CD4-positive, alpha-beta T cell treated with Interleukin-12 subunit alpha and Interleukin-12 subunit beta, for 1 hour (primary cell): Measurements from ENCODE around the gene HDAC9.

Experiments used
- DNase-seq: peaks from one replicate; pipeline ENCODE4 v3.0.0-alpha.2; 2020

HDAC9 gene

DNA sequence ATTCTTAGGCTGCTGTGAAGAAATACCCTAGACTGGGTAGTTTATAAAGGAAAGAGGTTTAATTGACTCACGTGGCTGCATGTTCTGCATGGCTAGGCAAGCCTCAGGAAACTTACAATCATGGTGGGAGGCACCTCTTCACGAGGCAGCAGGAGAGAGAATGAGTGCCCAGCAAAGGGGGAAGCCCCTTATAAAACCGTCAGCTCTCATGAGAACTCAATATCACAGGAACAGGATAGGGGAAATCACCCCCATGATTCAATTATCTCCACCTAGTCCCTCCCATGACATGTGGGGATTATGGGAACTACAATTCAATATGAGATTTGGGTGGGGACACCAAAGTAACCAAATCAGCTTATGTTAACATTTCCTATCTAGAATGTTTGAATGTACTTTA is 362.7 kb downstream of the HDAC9 start:
- no peak for DNase-seq

DNA sequence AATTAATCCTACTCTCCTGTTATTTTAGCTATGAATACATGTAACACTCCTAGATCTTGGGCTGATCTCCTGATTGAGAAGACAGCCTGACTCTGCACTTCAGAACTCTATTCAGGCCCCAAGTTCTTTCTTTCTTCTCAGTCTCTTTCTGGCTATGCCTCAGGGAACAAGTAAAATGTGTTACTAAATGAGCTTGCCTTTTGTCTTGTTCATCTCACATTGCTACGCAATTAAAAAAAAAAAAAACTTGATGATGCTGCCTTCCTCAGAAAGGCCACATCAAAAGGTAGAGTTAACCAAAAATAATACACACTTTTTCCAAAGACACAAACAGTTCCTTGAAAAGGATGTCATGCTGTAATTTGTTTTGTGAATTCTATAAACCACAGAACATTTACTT is 363.8 kb downstream of the HDAC9 start:
- DNase-seq: no peak

DNA sequence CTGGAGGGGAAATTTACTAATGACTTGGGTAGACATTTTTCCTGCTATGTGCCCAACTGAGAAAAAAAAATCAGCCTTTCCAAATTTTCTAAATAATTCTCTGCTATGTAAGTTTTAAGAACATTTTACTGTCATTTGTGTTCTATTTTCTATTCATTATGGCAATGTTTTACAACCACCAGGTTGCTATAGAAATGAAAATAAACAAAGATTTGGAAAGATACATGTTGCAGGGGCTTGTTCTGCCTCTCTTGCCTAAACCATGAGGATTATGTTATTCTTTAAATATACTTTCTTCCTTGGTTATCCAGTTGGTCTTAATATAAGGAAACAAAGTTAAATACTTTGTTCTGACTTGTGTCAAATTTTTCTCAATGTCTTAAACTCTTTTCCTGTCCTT is 364.7 kb downstream of the HDAC9 start:
- no peak for DNase-seq

DNA sequence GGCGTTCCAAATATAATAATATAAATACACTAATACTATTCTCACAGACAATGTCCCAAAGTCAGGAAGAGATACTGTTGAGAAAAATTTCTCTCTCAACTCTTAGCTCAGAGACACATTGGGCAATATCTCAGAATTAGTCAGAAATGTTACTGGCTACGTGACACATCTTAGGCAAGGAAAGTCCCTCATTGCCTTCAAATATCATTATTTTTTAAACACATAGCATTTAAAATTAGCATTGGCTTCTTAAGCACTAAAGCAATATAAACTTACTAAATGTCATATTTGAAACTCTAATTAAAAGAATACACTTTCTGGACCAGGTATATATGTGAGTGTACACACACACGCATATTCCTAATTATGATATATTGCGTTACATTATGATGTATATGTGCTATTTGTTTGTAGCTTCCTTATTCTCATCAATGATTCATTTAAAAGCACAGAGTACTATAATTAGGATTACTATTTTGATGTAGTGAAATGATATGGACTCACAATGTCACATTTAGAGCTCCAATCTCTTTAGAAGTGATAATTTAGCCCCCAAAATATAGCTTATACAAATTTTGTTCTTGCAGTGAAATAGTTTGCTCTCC is 366.1 kb downstream of the HDAC9 start:
- no peak for DNase-seq

DNA sequence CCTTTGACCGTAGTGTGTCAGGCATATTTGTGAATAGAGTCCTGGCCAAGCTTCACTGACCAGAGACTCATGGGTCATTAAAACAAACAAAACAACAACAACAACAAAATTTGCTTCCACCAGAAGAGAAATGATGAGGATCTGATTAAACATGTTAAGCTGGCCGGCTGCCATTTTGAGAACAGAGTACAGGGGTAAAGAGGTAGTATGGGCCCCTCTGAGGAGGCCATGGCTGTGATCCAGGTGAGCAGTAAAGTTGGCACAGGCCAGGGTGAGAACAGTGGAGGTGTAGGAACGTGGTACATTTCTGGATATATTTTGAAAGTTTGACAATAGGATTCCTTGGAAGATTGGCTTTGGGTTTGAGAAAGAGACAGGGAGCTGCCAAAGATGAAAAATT is 369.4 kb downstream of the HDAC9 start:
- DNase-seq: no peak

DNA sequence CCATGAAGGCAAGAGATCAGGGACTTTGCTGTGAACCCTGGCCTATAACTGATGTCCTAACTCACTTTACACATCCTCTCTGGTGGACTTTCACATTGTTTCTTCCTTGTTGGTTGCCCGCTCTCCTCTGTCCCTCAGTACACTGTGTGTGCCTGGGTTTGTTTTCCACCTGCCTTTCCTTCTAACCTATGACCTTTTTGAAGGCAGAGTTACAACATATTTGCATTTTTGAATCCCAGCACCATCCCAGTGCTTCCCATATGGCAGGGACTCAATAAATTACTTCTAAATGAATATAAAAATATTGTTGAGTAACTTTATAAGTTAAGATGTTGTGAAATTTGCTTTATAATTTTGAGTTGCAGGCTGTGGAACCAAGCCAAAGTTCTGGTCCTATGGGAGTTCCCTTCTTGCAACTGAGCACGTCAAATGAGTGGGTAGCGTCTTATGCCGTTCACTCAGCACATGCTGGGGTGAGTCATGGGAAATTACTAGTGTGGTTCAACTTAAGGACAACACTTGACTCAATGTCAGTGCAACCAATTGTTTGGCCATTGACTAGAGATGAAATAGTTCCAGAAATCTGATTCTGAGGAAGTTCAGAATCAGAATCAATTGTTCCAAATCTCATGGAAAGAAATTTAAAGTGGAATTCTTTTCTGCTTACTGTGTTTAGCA is 370.9 kb downstream of the HDAC9 start:
- no peak for DNase-seq

DNA sequence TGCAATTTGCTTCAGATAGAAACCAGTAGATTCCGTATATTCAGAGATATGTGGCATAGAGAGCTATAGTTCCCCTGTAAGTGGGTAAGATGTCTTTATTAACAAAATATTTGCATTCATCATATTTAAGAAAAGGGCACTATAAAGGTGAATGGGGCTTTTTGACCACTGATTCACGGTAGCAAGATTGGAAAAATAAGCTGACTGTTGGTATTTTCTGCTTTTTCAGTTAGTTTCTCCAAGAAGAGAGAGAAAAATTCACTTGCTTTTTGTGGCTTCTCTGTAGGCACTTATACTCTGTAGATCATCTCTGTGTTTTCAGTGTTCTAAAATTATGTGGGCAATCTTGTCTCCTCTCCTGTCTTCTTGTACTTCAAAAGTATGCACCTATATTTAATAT is 376.8 kb downstream of the HDAC9 start:
- DNase-seq: no peak

DNA sequence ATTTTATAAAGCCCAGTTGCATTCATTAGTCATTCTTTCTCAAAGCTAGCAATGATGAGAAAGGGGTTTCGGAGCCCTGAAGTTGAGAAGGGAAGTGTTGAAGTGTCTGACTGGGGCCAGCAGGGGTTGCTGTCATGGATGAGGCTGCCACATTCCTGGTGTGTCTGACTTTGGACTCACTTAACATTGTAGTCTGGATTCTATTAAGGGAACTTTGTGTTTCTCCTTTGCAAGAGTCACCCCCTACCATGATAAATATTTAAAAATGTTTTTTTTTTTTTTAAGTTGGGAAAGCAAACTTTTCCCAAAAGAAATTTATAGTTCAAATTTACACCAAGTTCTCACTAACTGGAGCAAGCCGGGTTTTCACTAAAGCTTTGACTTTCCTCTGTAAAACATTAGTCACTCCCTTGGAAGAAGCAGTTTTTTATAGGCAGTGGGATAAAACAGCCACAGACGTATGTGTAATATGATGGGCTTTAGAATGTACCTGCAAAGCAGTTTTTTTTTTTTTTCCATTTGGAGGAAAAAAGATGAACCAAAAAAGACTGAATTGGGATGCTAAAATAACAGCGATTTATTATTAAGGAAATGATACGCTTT is 378.3 kb downstream of the HDAC9 start:
- no peak for DNase-seq

DNA sequence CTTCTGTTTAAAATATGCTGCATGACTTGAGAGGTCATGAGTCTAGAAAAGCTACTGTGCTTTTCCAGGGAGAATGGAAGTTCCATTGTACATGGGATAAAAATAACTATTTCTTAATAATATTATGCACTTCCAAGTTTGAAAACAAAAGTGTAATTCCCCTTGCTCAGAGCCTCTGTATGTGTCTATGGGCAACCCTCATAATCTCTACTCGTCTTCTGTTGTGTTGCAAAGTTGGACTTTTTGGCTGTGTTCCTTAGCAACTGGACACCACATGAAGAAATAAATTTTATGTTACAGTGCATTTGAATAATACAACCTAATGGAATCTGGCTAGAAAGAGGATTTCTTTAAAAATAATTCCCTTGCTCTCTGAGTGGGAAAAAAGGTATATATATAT is 379.3 kb downstream of the HDAC9 start:
- DNase-seq: no peak

DNA sequence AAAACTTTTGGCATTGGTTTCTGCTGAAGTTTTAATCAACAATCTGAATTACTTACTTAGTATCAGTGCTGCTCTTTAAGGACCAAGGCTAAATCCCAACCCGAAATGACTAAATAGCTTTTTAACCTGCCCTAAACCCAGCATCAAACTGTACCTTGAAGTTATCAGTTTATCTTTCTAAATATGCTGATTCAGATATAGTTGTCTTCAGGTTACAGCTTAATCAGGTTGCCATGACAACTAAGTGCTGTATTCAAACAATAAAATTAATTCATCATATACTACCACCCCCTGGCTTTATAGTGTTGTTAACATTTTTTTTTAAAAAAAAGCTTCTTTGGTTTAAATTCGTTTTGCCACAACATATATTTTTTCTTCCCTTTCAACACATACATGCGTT is 382.3 kb downstream of the HDAC9 start:
- no peak for DNase-seq

DNA sequence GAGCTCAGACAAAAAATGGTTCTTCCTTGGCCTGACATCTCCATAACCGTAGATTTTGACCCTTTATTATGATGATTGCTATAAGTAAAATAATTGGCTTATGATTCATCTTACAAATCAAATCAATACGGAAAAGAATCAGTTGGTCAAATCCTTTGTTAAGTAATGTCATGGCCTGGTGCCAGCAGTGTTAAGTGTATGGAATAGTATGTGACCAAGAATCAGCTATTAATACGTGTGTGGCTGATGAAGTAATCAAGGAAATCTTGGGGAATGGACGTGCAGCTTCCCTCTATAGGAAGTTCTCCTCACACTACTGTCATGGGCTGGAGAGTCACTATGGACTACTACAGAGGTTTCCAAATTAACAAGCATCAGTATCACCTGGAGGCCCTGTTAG is 391.3 kb downstream of the HDAC9 start:
- DNase-seq: no peak

DNA sequence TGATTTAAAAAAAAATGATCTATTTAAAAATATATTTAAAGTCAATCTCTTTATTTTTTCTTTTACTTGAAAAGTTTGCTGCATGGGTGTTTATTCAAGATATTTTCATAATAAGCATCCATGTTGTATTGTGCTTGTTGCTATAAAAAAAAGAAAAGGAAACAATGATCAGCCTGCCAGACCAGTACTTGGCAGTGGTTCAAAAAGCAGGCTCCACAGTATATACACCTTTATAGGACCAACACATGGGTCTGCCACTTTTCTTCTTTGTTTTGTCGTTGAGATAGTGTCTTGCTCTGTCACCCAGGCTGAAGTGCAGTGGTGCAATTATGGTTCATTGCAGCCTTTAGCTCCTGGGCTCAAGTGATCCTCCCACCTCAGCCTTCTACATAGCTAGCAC is 393.9 kb downstream of the HDAC9 start:
- no peak for DNase-seq

DNA sequence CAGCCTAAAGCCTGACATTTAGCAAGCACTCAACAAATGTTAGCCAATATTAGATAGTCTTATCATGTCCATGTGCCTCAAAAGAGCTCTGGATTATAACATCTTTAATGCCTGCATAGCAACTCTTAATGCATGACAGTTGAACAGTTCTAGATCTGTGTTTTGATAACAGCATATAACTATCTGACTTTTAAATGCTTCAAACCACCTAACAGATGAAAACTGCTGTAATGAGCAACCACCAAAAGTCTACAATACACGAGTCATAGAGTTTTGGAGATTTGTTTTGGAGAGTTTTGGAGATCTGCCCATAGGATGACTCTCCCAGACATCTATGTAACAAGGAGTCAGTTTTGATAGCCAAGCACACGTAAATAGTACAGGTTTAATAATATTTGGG is 394.6 kb downstream of the HDAC9 start:
- no peak for DNase-seq

DNA sequence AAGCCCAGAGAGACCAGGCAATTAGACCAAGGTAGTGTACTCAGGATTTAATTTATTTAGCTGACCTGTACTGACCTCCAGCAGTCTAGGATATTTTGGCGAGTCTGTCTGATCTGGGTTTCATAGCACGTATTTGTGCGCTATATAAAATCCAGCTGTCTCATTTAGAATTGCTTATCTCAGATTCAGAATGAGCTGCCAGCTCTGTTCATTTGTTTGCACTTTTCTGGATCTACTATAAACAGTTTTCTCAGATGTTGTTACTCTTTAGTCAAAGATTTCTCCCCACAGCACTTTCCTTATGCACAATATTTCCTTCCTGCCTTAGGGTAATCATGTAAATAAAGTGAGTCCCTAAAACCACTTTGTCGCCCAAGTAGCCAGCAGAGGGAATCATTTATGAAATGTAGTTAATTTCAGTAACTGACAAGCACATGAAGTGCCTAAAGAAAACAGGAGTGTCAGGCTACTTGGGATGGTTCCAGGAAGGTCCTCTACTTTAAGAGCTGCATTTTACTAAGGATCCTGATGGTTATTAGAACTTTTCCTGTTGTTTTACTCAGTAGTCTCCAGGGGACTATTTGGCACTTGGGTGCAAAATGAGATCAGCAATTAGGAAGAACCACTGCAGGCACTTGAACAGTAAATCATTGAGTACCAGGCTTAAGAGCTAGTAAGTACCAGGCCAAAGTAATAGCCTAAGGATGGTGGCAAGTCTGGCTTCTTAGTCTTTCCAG is 395.5 kb downstream of the HDAC9 start:
- DNase-seq: no peak

DNA sequence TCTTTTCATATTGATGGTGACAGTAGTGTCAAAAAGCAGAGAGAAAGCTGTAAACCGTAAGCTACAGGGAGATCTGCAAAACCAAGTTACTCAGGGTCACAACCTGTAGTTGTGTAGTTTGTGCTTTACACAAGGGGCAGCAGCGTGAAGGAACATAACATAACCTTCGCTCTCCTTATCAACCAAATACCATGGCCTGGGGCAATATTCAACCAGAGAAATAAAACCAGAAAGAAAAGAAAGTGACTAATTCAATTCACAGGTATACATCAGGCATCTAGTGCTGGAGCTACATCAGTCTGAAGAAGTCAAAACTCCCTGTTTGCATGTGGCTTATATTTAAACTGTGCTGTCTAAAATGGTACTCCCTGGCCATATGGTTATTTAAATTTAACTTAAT is 397.6 kb downstream of the HDAC9 start:
- DNase-seq: no peak

DNA sequence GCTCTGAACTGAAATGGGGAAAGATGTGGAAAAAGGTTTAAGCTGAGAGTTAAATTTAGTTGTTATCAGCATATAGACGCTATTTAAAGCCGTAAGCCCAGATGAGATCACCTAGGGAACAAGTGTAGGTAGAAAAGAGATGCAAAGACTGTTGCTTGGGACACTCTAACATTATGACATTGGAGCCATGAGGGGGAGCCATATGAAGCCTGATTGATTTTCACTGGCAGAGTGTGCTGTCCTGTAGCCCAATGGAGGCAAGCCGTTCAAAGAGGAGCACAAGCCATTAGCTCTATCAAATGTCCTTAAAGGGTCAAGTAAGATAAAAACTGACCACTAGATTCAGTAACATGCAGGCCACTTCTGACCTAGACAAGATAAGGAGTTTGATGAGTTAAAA is 398.6 kb downstream of the HDAC9 start:
- no peak for DNase-seq

DNA sequence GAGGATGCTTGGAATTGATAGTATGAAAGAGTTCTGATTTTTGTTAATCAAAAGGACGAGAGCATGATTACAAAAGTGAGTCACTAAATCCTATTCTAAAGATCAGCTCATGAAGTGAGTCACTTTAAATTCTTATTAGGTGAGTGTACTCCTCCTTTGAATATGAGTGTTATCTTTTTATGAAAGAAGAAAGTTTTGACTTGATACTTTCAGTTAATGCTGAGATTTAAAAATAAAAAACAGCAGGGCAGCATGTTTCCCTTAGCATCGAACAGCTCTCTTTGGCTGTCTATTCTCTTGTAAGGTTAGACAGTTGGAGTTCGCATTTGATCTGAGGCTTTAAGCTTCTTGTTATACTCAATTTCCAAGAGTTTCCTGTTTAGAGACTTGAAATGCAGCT is 399.9 kb downstream of the HDAC9 start:
- DNase-seq: no peak

DNA sequence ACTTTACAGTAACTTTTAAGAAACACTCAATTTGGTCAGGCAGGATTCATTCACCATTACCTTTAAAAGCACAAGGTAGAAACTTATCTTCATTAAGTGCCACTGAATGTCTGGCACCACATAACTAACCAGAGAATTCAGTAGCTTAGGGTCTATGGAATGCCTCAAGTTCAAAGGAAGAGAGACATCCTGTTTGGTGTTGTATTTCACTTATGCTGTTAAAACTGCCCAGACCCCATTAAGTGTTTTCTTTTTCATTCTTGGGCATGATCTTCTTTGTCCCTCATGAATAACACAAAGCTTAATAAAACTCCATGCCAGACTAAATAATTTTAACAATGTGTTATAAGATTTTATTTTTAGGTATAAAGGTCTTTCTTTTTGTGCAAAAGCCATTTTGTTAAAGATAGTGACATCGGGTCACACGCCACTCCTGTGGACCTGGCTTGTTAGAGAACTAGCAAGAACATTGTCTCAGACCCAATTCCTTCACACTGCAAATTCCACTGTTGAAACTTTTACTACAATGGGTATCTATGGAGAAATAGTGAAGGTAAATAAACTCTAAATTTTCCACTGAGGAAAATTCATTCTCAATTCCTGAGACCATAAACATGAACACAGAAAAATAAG is 400.9 kb downstream of the HDAC9 start:
- no peak for DNase-seq

DNA sequence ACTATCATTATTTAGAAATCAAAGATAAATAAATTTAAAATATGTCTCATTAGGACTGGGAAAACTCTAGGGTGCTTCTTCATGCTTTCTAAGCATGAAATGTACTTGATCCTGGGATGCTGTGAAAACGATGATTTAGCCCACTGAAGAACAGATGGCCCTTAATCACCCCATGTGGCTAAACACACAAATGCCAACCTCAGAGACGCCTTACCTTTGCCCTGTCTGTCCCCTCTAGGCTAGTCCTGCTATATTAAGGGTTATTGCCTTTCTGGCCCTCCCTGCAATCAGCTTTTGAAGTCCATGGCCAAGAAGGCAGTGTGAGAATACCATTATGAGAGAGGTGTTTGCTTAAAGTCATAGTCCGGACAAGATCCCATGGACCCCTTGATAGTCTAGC is 404.7 kb downstream of the HDAC9 start:
- DNase-seq: no peak

DNA sequence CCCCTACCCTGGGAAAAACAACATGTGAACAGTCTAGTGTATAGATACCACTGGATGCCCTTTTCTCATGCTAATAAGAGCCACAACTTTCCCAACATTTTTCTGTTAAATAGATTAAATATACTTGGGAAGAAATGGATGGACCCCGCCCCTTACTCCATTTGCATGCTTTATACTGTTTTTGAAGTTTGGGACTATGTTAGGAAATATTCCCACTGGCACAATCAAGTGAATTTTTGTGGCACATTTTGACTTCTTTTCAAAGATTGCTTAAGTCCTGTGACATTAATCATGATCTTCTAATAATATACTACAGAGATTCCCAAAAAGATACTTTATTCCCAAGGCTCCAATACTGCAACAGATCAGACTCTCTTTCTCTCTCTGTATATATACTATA is 405.3 kb downstream of the HDAC9 start:
- no peak for DNase-seq

DNA sequence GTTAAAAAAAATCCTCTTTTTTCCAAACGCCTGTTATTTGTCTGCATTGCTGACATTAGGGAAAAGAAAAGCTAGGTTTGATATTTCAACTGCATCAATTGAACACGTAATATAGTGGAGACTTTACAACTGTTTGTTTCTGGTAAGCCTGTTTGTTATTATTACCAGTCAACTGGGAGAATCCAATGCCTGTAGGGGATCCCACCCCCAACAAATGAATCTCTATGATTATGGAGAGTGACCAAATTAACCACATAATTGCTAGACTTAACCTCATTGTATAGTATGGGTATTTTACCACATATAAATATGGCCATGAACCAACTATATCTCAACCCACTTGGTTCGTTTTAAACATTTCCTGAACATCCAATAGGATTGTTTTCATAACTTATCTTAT is 405.8 kb downstream of the HDAC9 start:
- no peak for DNase-seq

DNA sequence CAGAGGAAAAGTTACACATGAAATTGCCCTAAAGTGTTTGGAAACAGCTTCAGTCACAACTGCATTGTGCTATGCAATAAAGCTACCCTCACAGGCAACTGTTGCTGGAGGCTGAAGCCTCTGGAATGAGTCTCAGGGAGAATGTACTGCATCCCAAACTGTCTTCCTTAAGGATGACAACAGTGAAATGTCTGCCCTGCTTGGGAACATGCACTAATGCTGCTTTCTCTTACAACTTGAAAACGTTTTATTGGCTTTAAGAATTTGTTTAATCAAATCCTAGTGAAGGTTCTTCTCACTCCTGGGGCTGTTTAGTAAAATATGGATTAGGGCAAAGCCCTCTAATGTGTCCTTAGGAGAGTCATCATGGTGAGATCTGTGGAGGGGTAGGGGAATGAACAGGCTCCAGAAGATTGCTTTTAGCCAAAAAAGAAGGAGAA is 406.5 kb downstream of the HDAC9 start:
- no peak for DNase-seq

DNA sequence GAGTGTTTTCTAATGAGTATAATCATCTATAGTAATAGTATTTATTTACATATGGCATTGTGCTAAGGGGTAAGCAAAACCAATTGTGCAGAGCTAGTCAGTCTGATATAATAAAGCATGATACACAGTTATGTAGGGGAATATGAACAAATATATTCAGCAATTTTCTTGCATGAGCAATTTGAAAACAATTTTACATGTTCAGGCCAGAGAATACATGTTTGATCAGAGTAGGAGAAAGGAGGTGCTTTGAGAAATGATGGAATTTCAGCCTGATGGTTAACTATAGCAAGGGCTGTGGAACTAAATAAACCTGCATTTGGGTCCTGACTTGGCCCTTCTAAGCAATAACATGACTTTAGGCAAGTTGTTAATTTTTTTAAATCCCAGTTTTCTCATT is 407.3 kb downstream of the HDAC9 start:
- DNase-seq: no peak

DNA sequence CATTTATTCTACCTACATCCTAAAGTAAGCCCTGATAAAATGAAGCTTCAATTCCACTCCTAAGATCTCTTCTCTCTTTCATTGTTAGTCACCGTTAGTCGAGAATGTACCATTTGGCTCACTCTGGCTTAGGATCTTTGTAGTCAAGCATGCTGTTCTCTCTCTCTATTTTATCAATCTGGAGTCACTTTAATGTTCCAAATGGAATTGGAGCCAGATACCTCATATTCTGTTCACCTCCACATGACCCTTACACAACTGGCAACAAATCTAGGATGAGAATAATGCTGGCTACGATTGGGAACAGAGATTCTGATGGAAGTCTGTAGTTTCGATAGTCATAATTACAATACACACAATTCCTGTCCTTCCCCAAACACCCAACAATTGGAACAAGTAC is 408.1 kb downstream of the HDAC9 start:
- DNase-seq: no peak
